Small intestine (tissue), 7 donors: Measurements from ENCODE around the gene ADGB. TPM values are rescaled to one million over a fixed set of nuclear protein-coding genes. Genes with fewer than 3 reads are reported as not detected.

Experiments
- DNase-seq, 2 donors: peaks; one replicate each; pipeline versions ENCODE4 v3.0.0 to v3.0.0-alpha.2; 2013
- FAIRE-seq: peaks from 2 replicates; lab custom pipeline; 2012; peaks lifted over from hg19 to GRCh38; lab: Jason Lieb, UNC
- H3K27ac ChIP-seq, 3 donors: one replicate each; pipeline ENCODE4 v1.5.1; 2013; ENCODE audit warnings: low read length in 2 of 3, mild to moderate bottlenecking in 2 of 3, control low read depth in 1 of 3, inconsistent platforms in 1 of 3, low read depth in 1 of 3, moderate library complexity in 1 of 3
- H3K27me3 ChIP-seq, 3 donors: one replicate each; pipeline ENCODE4 v1.6.1; 2013; ENCODE audit warnings: low read length in 3 of 3, inconsistent platforms in 1 of 3; ENCODE audit not compliant: control insufficient read depth in 3 of 3, insufficient read depth in 3 of 3
- H3K36me3 ChIP-seq, 3 donors: one replicate each; pipeline ENCODE4 v1.6.1; 2013; ENCODE audit warnings: low read length in 3 of 3, inconsistent platforms in 1 of 3, low read depth in 1 of 3, mild to moderate bottlenecking in 1 of 3, moderate library complexity in 1 of 3; ENCODE audit not compliant: control insufficient read depth in 3 of 3, insufficient read depth in 2 of 3
- H3K4me1 ChIP-seq, 3 donors: one replicate each; pipeline ENCODE4 v1.6.1; 2013; ENCODE audit warnings: low read length in 2 of 3, inconsistent platforms in 1 of 3, low read depth in 1 of 3, mild to moderate bottlenecking in 1 of 3, moderate library complexity in 1 of 3; ENCODE audit not compliant: control insufficient read depth in 3 of 3, insufficient read depth in 2 of 3
- H3K4me3 ChIP-seq, 3 donors: one replicate each; pipeline ENCODE4 v1.5.1; 2013; ENCODE audit warnings: low read length in 3 of 3, control low read depth in 1 of 3, inconsistent platforms in 1 of 3, low read depth in 1 of 3, mild to moderate bottlenecking in 1 of 3, moderate library complexity in 1 of 3
- H3K9me3 ChIP-seq, 2 donors: one replicate each; pipeline ENCODE4 v1.6.1; 2013; ENCODE audit warnings: low read depth in 1 of 2, low read length in 1 of 2; ENCODE audit not compliant: control insufficient read depth in 2 of 2, insufficient read depth in 1 of 2
- WGBS, 3 donors: extraction: QIAGEN DNeasy Blood & Tissue Kit; methylation state at CpG; one replicate each; pipeline ENCODE4 v1.1.7; 2013; 5-methylcytosine and 5-hydroxymethylcytosine counted together
- polyA plus RNA-seq, 4 donors: library from polyadenylated mRNA; stranded (reverse) in 3 of 4; unstranded in 1 of 4; fragments of 200-250 nt in 3 of 4; fragments of 120-200 nt in 1 of 4; gene quantifications; one replicate each; pipeline versions ENCODE4 v1.2.1 to v1.2.3, GENCODE V29; 2013
- donor health status: healthy with polysubstance abuse.
- donor health status: control.
- donor health status: control.
- donor health status: Bipolar disorder and iron deficiency.
- donor health status: healthy.

Gene ADGB
- polyA plus RNA-seq, 4 donors, result under 0.01 TPM; not detected in 3

GRCh38 chr6:146682919-146683318 lies 84.1 kb downstream of the ADGB start:
- no peak overlapping the region for H3K27ac ChIP-seq
- H3K9me3 ChIP-seq, result peaks cover 0 to 2% of the 10 kb centered on the region in 2 donors
- 84 to 88% (median 85%) methylated on average over 1 of the region's 1 CpG for WGBS, 3 donors
- FAIRE-seq, result no peak
- H3K36me3 ChIP-seq, result no peaks in the 10 kb centered on the region
- H3K4me1 ChIP-seq, result no peaks in the 10 kb centered on the region
- H3K27me3 ChIP-seq, result no peaks in the 10 kb centered on the region
- no peak for DNase-seq
- no peak overlapping the region for H3K4me3 ChIP-seq

- DNase-seq (no peak), FAIRE-seq (no peak)
- 64 to 78% (median 70%) methylated on average over 4 of the region's 4 CpGs for WGBS, 3 donors
- peaks cover 0 to 4% of the 10 kb centered on the region in 2 donors for H3K9me3 ChIP-seq
- no peaks in the 10 kb centered on the region for H3K4me1 ChIP-seq
- H3K36me3 ChIP-seq, result no peaks in the 10 kb centered on the region
- H3K27ac ChIP-seq, result no peak overlapping the region
- no peak overlapping the region for H3K4me3 ChIP-seq
- no peaks in the 10 kb centered on the region for H3K27me3 ChIP-seq
Measured at GRCh38 chr6:146689806-146690205, 91.0 kb downstream of the ADGB start.

GRCh38 chr6:146693342-146693741 lies 94.6 kb downstream of the ADGB start:
- Histone ChIP-seq H3K4me1 (no peaks in the 10 kb centered on the region), H3K27me3 (no peaks in the 10 kb centered on the region), H3K4me3 (no peak overlapping the region), H3K9me3 (peaks cover 0 to 2% of the 10 kb centered on the region in 2 donors), H3K36me3 (no peaks in the 10 kb centered on the region), H3K27ac (no peak overlapping the region)
- DNase-seq (no peak), FAIRE-seq (no peak)
- 39 to 69% (median 42%) methylated on average over 4 of the region's 4 CpGs for WGBS, 3 donors

GRCh38 chr6:146697921-146698320 lies 99.1 kb downstream of the ADGB start:
- no peak overlapping the region for H3K27ac ChIP-seq
- H3K27me3 ChIP-seq, result no peaks in the 10 kb centered on the region
- H3K9me3 ChIP-seq, result peaks cover 0 to 2% of the 10 kb centered on the region in 2 donors
- WGBS, 3 donors, result 79 to 91% (median 81%) methylated on average over 2 of the region's 2 CpGs
- no peaks in the 10 kb centered on the region for H3K4me1 ChIP-seq
- FAIRE-seq, result no peak
- no peaks in the 10 kb centered on the region for H3K36me3 ChIP-seq
- no peak overlapping the region for H3K4me3 ChIP-seq
- DNase-seq, result no peak

GRCh38 chr6:146700078-146700686 lies 101.4 kb downstream of the ADGB start:
- WGBS, 3 donors, result 19 to 27% (median 21%) methylated on average over 6 of the region's 6 CpGs
- Histone ChIP-seq H3K4me3 (no peak overlapping the region), H3K27me3 (no peaks in the 10 kb centered on the region), H3K4me1 (no peaks in the 10 kb centered on the region), H3K36me3 (no peaks in the 10 kb centered on the region), H3K27ac (no peak overlapping the region), H3K9me3 (no peaks in the 10 kb centered on the region)
- DNase-seq (peak; percentile 78 to 81), FAIRE-seq (peak; percentile 19)

GRCh38 chr6:146701632-146702031 lies 102.9 kb downstream of the ADGB start:
- H3K4me3 ChIP-seq, result no peak overlapping the region
- FAIRE-seq (no peak), DNase-seq (no peak)
- H3K36me3 ChIP-seq, result no peaks in the 10 kb centered on the region
- H3K4me1 ChIP-seq, result no peaks in the 10 kb centered on the region
- no peaks in the 10 kb centered on the region for H3K27me3 ChIP-seq
- WGBS, 3 donors, result 38 to 67% (median 47%) methylated on average over 2 of the region's 2 CpGs
- no peak overlapping the region for H3K27ac ChIP-seq
- H3K9me3 ChIP-seq, result no peaks in the 10 kb centered on the region

- Histone ChIP-seq H3K4me3 (no peak overlapping the region), H3K4me1 (no peaks in the 10 kb centered on the region), H3K27ac (no peak overlapping the region), H3K9me3 (no peaks in the 10 kb centered on the region), H3K36me3 (no peaks in the 10 kb centered on the region), H3K27me3 (no peaks in the 10 kb centered on the region)
- WGBS, 3 donors, result 51 to 66% (median 52%) methylated on average over 2 of the region's 2 CpGs
- no peak for DNase-seq
- no peak for FAIRE-seq
Measured at GRCh38 chr6:146709036-146709622, 110.4 kb downstream of the ADGB start.

- FAIRE-seq (no peak), DNase-seq (no peak)
- WGBS, 3 donors, result 44 to 54% (median 52%) methylated on average over 4 of the region's 4 CpGs
- Histone ChIP-seq H3K4me1 (no peaks in the 10 kb centered on the region), H3K27ac (no peak overlapping the region), H3K36me3 (no peaks in the 10 kb centered on the region), H3K27me3 (no peaks in the 10 kb centered on the region), H3K9me3 (no peaks in the 10 kb centered on the region), H3K4me3 (no peak overlapping the region)
Measured at GRCh38 chr6:146719387-146719786, 120.6 kb downstream of the ADGB start.
